Sigmoid colon (tissue), 7 donors: ENCODE results near the gene CACNA1C. TPM values are rescaled to one million over a fixed set of nuclear protein-coding genes. Genes with fewer than 3 reads are reported as not detected.
A peak's percentile ranks its signal among the peaks of the same experiment; 100 is the strongest.

Source experiments
- DNase-seq: peaks from one replicate; pipeline ENCODE4 v3.0.0-alpha.2; 2019
- H3K27ac ChIP-seq, 4 donors: fragments of 200-600 bp; sonication (generic); one replicate each; pipeline ENCODE4 v1.5.1; 2016 to 2019; ENCODE audit warnings: mild to moderate bottlenecking in 1 of 4
- H3K27me3 ChIP-seq, 3 donors: fragments of 200-600 bp; sonication (generic); one replicate each; pipeline ENCODE4 v1.5.1; 2019; ENCODE audit warnings: mild to moderate bottlenecking in 1 of 3
- H3K36me3 ChIP-seq, 4 donors: fragments of 200-600 bp; sonication (generic); one replicate each; pipeline ENCODE4 v1.5.1; 2016 to 2019
- H3K4me1 ChIP-seq, 4 donors: fragments of 200-600 bp; sonication (generic); one replicate each; pipeline ENCODE4 v1.5.1; 2017 to 2019
- H3K4me3 ChIP-seq, 4 donors: fragments of 200-600 bp; sonication (generic); one replicate each; pipeline ENCODE4 v1.5.1; 2017 to 2019; ENCODE audit warnings: mild to moderate bottlenecking in 2 of 4, moderate library complexity in 1 of 4
- H3K9me3 ChIP-seq, 4 donors: fragments of 200-600 bp in 3 of 4; sonication (generic) in 3 of 4; one replicate each; pipeline versions ENCODE4 v1.5.1 to v1.6.1; 2013 to 2019
- CTCF ChIP-seq, 4 experiments: fragments of 450-650 bp in 3 of 4; fragments of 200-600 bp in 1 of 4; IDR thresholded peaks; one replicate each; pipeline ENCODE4 v1.5.1; 2016 to 2019; ENCODE audit warnings: antibody characterized with exemption in 4 of 4, mild to moderate bottlenecking in 3 of 4, moderate library complexity in 2 of 4
- EP300 ChIP-seq, 4 donors: sonication (generic); formaldehyde crosslinking; IDR thresholded peaks; one replicate each; pipeline ENCODE4 v1.6.1; 2017; ENCODE audit warnings: antibody characterized with exemption in 4 of 4
- POLR2A ChIP-seq, 2 donors: fragments of 450-650 bp; IDR thresholded peaks; one replicate each; pipeline ENCODE4 v1.6.1; 2016; ENCODE audit warnings: antibody characterized with exemption in 2 of 2, mild to moderate bottlenecking in 2 of 2, moderate library complexity in 2 of 2
- POLR2AphosphoS5 ChIP-seq, 4 donors: sonication (generic); formaldehyde crosslinking; IDR thresholded peaks; one replicate each; pipeline ENCODE4 v1.6.1; 2017; ENCODE audit warnings: antibody characterized with exemption in 4 of 4
- WGBS, 2 donors: extraction: QIAGEN DNeasy Blood & Tissue Kit; methylation state at CpG; one replicate each; pipeline ENCODE4 v1.1.7; 2013; 5-methylcytosine and 5-hydroxymethylcytosine counted together
- intact Hi-C: fragments of 100-400 bp; cut with DNase I; formaldehyde crosslinking; loops from one replicate; pipeline ENCODE4 v1.15.1; 2023
- polyA plus RNA-seq, 3 donors: library from polyadenylated mRNA; stranded (reverse); fragments of 200-250 nt; gene quantifications; one replicate each; pipeline ENCODE4 v1.2.3, GENCODE V29; 2013
- total RNA-seq, 4 donors: library from RNA; depleted of rRNA; stranded (reverse); fragments of >200 nt; gene quantifications; one replicate each; pipeline ENCODE4 v1.1.0, GENCODE V29; 2016
- donor health status: healthy with polysubstance abuse.
- donor health status: Bipolar disorder and iron deficiency.
- donor health status: healthy.

CACNA1C gene
- total and polyA plus RNA-seq, 7 donors = 0.46 to 213 (median 62.0) TPM

GRCh38 chr12:2294651-2295475 lies 242.1 kb downstream of the CACNA1C start:
- Histone ChIP-seq H3K27me3 (no peaks in the 10 kb centered on the region), H3K9me3 (no peaks in the 10 kb centered on the region), H3K4me1 (peaks cover 0 to 87% (median 68%) of the 10 kb centered on the region in 4 donors), H3K36me3 (no peaks in the 10 kb centered on the region), H3K4me3 (no peak overlapping the region), H3K27ac (peak overlapping the region in 3 of 4 donors; percentile 27 to 89 (median 41))
- intact Hi-C loops = loop anchor here (5.0 kb wide), 1 partner anchor 82 kb away; no protein-coding TSS in a partner anchor
- 66 to 74% methylated on average over 20 of the region's 20 CpGs for WGBS, 2 donors
- DNase-seq = peak; percentile 77
- TF ChIP-seq POLR2AphosphoS5 (IDR thresholded peaks at IDR 0.05) = no peak
- TF ChIP-seq POLR2A (IDR thresholded peaks at IDR 0.05) = no peak
- no peak for TF ChIP-seq EP300 (IDR thresholded peaks at IDR 0.05)
- no peak for TF ChIP-seq CTCF (IDR thresholded peaks at IDR 0.05)

DNA sequence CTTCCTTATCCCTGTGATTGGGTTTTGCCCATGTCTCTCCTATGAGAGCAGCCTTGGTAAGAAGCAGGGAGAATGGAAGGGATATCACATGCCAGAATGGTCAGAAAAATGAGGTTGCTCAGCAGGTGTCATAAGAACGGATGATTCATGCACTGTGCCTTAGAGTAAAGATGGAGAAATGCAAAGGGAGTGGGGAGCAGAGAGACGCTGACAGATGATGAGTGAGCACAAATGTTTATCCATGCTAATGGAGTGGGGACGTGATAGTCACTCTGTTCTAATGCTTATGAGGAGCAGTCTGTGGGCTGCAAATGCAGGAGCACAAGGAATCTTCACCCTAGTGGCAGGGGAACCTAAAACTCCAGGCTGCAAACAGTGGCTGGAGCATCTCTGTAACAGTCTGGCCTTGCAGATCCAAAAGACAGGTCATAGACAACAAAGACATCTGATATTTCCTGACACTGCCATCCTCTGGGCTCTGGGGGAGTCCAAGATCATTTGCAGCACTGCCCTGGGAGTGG lies 243.2 kb downstream of the CACNA1C start:
- intact Hi-C loops = no loop called here
- TF ChIP-seq POLR2AphosphoS5 (IDR thresholded peaks at IDR 0.05) = no peak
- no peak for TF ChIP-seq EP300 (IDR thresholded peaks at IDR 0.05)
- TF ChIP-seq POLR2A (IDR thresholded peaks at IDR 0.05) = no peak
- no peak for TF ChIP-seq CTCF (IDR thresholded peaks at IDR 0.05)
- WGBS, 2 donors = 76% methylated on average over 3 of the region's 3 CpGs
- Histone ChIP-seq H3K36me3 (no peaks in the 10 kb centered on the region), H3K27me3 (no peaks in the 10 kb centered on the region), H3K4me3 (no peak overlapping the region), H3K27ac (peak overlapping the region in 2 of 4 donors; percentile 17 to 89), H3K9me3 (no peaks in the 10 kb centered on the region), H3K4me1 (peaks cover 0 to 85% (median 68%) of the 10 kb centered on the region in 4 donors)
- peak; percentile 12 for DNase-seq

- Histone ChIP-seq H3K27me3 (no peaks in the 10 kb centered on the region), H3K36me3 (no peaks in the 10 kb centered on the region), H3K4me3 (no peak overlapping the region), H3K27ac (peak overlapping the region in 1 of 4 donors; percentile 89), H3K9me3 (no peaks in the 10 kb centered on the region), H3K4me1 (peaks cover 0 to 85% (median 71%) of the 10 kb centered on the region in 4 donors)
- peak; percentile 52 for DNase-seq
- no peak for TF ChIP-seq POLR2AphosphoS5 (IDR thresholded peaks at IDR 0.05)
- WGBS, 2 donors = 84% methylated on average over 6 of the region's 6 CpGs
- intact Hi-C loops = no loop called here
Observed at GRCh38 chr12:2297004-2297403, 244.2 kb downstream of the CACNA1C start.

GRCh38 chr12:2297658-2298057 lies 244.9 kb downstream of the CACNA1C start:
- Histone ChIP-seq H3K27me3 (no peaks in the 10 kb centered on the region), H3K4me1 (peaks cover 0 to 85% (median 71%) of the 10 kb centered on the region in 4 donors), H3K9me3 (no peaks in the 10 kb centered on the region), H3K4me3 (no peak overlapping the region), H3K36me3 (no peaks in the 10 kb centered on the region), H3K27ac (peak overlapping the region in 3 of 4 donors; percentile 2 to 89 (median 3))
- 66 to 69% methylated on average over 4 of the region's 4 CpGs for WGBS, 2 donors
- intact Hi-C loops = no loop called here
- no peak for TF ChIP-seq CTCF (IDR thresholded peaks at IDR 0.05)
- TF ChIP-seq EP300 (IDR thresholded peaks at IDR 0.05) = no peak
- no peak for TF ChIP-seq POLR2A (IDR thresholded peaks at IDR 0.05)
- TF ChIP-seq POLR2AphosphoS5 (IDR thresholded peaks at IDR 0.05) = no peak
- DNase-seq = no peak

GRCh38 chr12:2298556-2299200 lies 245.9 kb downstream of the CACNA1C start:
- DNase-seq = peak; percentile 44
- Histone ChIP-seq H3K4me1 (peaks cover 0 to 85% (median 75%) of the 10 kb centered on the region in 4 donors), H3K36me3 (no peaks in the 10 kb centered on the region), H3K4me3 (no peak overlapping the region), H3K27ac (peak overlapping the region in 3 of 4 donors; percentile 69 to 82 (median 75)), H3K27me3 (no peaks in the 10 kb centered on the region), H3K9me3 (no peaks in the 10 kb centered on the region)
- no peak for TF ChIP-seq CTCF (IDR thresholded peaks at IDR 0.05)
- no peak for TF ChIP-seq EP300 (IDR thresholded peaks at IDR 0.05)
- TF ChIP-seq POLR2A (IDR thresholded peaks at IDR 0.05) = no peak
- TF ChIP-seq POLR2AphosphoS5 (IDR thresholded peaks at IDR 0.05) = no peak
- intact Hi-C loops = no loop called here
- WGBS, 2 donors = 80 to 87% methylated on average over 12 of the region's 12 CpGs
